ENCODE measurements around the gene RPGRIP1L.

GRCh38 chr16:53681354-53681753 is 22.3 kb downstream of the RPGRIP1L start:
- TF ChIP-seq FOXK1 (CRISPR knock-in tag; IDR thresholded peaks at IDR 0.05; ENCODE audit: borderline replicate concordance, low read depth) = no peak
- no peak for TF ChIP-seq HMG20A (CRISPR knock-in tag; IDR thresholded peaks at IDR 0.05; ENCODE audit: borderline replicate concordance)
- no peak for TF ChIP-seq GMEB2 (CRISPR knock-in tag; IDR thresholded peaks at IDR 0.05; ENCODE audit: low read depth)
- TF ChIP-seq ZKSCAN1 (IDR thresholded peaks at IDR 0.05; ENCODE audit: low read length) = no peak
- no peak for TF ChIP-seq CTCF (CRISPR knock-in tag; IDR thresholded peaks at IDR 0.05)
- no peak for TF ChIP-seq POLR2AphosphoS5 (IDR thresholded peaks at IDR 0.05; ENCODE audit: low read depth, low read length)
- no peak for TF ChIP-seq ZNF350 (CRISPR knock-in tag; IDR thresholded peaks at IDR 0.05; ENCODE audit: borderline replicate concordance, low read depth)
- no peak for TF ChIP-seq BCL6 (CRISPR knock-in tag; IDR thresholded peaks at IDR 0.05)
